T-helper 2 cell treated with Interferon-gamma antibody and Interleukin-4, amounts not matched to agents 100 ng/mL and 5 ng/mL, for 36 hours (primary cell): Measurements from ENCODE around the gene ZBTB47. TPM values are rescaled to one million over a fixed set of nuclear protein-coding genes. Genes with fewer than 3 reads are reported as not detected.

Source experiments
- intact Hi-C: fragments of 100-400 bp; cut with micrococcal nuclease; formaldehyde crosslinking; loops from one replicate; pipeline ENCODE4 v1.15.1; 2023
- total RNA-seq: library from RNA; stranded (reverse); gene quantifications from 2 replicates; pipeline ENCODE4 v1.2.3, GENCODE V29; 2022

Gene ZBTB47
- 0.11 and 0.32 TPM in 2 replicates for total RNA-seq

- intact Hi-C loops, result loop anchor here (10.0 kb wide), 1 partner anchor 151 kb away; the partner anchor contains the start of genes ACKR2 and HIGD1A
These were observed at the start of gene ZBTB47 for GRCh38 chr3:42653560-42654330. Gene ZBTB47, plus strand, starts transcription at chr3:42653697. Its CDS starts 4,659 bp downstream, at chr3:42658356.

GRCh38 chr3:42605546-42606173 is 47.8 kb upstream of the ZBTB47 start:
- intact Hi-C loops, result no loop called here

DNA sequence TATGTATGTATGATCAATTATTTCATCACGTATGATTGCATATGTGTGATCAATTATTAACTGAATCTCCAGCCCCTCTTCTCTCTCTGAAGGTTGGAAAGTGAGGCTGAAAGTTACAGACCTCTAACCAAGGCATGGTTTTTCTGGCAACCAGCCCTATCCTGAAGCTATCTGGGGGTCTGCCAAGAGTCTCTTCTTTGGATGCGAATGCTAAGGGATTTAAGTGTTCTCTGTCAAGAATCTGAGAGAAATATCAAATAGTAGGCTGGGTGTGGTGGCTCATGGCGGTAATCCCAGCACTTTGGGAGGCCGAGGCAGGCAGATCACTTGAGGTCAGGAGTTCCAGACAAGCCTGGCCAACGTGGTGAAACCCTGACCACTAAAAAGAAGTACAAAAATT is 44.9 kb upstream of the ZBTB47 start:
- intact Hi-C loops, result no loop called here

- intact Hi-C loops, result no loop called here
These were observed 42.5 kb upstream of the ZBTB47 start for GRCh38 chr3:42610976-42611375.

GRCh38 chr3:42612217-42612616 is 41.3 kb upstream of the ZBTB47 start:
- intact Hi-C loops, result no loop called here

GRCh38 chr3:42612928-42613327 is 40.6 kb upstream of the ZBTB47 start:
- intact Hi-C loops, result no loop called here

DNA sequence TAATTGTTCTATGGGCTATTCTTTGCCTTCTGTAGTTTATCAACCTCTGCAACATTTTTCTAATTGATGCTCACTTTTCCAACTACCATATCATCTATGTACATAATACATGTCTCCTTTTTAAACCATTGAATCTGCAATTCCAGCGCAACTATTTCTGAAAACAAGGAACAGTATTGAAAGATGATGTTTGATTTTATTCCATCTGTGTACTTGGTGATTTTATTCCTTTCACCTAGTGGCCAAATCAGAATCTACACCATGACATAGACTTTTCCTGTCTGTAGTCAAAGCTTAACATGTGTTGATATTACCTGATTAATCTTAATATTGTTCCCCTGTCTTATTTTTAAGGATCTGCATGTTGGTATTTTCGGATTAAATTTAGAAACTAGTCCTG is 40.0 kb upstream of the ZBTB47 start:
- intact Hi-C loops, result no loop called here

- intact Hi-C loops, result no loop called here
These were observed 21.9 kb upstream of the ZBTB47 start for GRCh38 chr3:42631620-42632019.

- intact Hi-C loops, result no loop called here
These were observed 21.4 kb upstream of the ZBTB47 start for GRCh38 chr3:42632146-42632545.

DNA sequence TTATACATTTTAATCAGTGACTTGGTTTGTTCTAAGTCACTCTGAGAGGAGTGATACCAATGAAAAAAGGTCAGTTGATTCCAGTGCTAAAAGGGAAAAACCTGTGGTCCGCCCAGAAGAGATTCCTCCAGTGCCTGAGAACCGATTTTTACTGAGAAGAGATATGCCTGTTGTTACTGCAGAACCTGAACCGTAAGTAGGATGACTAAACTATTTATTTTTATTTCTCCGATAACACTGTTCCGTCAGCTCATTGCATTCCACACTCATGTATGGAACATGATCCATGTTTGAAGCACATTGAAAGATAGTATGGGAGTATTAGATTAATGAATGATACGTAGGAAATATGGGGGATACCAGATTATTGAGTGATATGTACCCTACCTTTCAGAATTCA is 20.0 kb upstream of the ZBTB47 start:
- intact Hi-C loops, result no loop called here

DNA sequence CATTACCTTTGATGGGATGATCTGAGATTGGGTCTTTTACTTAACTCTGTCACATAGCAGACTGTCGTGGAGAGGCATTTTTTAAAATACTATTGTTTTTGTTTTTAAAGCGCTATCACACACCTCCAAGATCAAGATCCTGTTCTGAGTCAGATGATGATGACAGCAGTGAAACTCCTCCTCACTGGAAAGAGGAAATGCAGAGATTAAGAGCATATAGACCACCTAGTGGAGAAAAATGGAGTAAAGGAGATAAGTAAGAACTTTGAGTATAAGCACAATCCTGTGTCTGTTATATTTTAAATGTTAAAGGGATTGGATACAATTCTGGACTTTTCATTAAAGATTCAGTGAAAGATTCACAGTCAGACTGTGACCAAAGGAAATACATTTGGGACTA is 18.4 kb upstream of the ZBTB47 start:
- intact Hi-C loops, result loop anchor here (5.0 kb wide), 1 partner anchor 673 kb away; the partner anchor contains the start of gene ULK4

DNA sequence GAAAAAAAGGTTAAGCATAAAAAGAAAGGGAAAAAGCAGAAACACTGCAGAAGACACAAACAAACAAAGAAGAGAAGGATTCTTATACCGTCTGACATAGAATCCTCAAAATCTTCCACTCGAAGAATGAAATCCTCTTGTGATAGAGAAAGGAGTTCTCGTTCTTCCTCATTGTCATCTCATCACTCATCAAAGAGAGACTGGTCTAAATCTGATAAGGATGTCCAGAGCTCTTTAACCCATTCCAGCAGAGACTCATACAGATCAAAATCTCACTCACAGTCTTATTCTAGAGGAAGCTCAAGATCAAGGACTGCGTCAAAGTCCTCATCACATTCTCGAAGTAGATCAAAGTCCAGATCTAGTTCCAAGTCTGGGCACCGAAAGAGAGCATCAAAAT is 16.5 kb upstream of the ZBTB47 start:
- intact Hi-C loops, result loop anchor here (5.0 kb wide), 1 partner anchor 675 kb away; the partner anchor contains the start of gene ULK4

DNA sequence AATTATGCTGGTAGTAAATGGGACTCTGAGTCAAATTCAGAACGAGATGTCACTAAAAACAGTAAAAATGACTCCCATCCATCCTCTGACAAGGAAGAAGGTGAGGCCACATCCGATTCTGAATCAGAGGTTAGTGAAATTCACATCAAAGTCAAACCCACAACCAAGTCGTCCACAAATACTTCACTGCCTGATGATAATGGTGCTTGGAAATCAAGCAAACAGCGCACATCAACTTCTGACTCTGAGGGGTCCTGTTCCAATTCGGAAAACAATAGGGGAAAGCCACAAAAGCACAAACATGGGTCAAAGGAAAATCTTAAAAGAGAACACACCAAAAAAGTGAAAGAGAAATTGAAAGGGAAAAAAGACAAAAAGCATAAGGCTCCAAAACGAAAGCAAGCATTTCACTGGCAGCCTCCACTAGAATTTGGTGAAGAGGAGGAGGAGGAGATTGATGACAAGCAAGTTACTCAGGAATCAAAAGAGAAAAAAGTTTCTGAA is 15.1 kb upstream of the ZBTB47 start:
- intact Hi-C loops, result loop anchor here (1.0 to 5.0 kb wide), 8 partner anchors 38 to 676 kb away; partner anchors contain the start of genes CCDC13, NKTR, SS18L2 and ULK4

DNA sequence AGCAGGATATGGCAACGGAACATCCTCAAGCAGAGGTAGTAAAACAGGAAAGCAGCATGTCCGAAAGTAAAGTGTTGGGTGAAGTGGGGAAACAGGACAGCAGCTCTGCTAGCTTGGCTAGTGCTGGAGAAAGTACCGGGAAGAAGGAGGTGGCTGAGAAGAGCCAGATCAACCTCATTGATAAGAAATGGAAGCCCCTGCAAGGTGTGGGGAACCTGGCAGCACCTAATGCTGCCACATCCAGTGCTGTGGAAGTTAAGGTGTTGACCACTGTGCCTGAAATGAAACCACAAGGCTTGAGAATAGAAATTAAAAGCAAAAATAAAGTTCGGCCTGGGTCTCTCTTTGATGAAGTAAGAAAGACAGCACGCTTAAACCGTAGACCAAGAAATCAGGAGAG is 14.3 kb upstream of the ZBTB47 start:
- intact Hi-C loops, result loop anchor here (2.0 to 5.0 kb wide), 3 partner anchors 106 to 677 kb away; partner anchors contain the start of gene ULK4

DNA sequence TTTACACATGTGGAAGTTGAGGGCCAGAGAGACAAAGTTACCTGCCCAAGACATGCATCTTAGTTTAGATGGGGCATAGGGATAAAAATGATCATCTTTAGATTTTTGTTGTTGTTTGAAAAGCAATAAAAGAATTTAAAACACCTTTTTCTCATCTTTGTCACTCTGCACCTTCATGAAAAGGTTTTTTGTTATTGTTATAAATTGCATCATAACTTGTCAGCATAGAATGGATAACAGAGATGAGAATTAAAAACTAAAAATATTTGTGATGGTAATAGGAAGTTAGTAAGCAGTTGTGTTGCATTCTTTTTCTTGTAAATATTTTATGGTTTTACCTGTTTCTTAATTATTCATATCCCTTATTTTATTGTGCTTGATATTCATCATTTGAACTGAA is 13.4 kb upstream of the ZBTB47 start:
- intact Hi-C loops, result no loop called here

- intact Hi-C loops, result no loop called here
These were observed 12.6 kb upstream of the ZBTB47 start for GRCh38 chr3:42640771-42641370.

GRCh38 chr3:42647821-42648459 is 5.6 kb upstream of the ZBTB47 start:
- intact Hi-C loops, result no loop called here

DNA sequence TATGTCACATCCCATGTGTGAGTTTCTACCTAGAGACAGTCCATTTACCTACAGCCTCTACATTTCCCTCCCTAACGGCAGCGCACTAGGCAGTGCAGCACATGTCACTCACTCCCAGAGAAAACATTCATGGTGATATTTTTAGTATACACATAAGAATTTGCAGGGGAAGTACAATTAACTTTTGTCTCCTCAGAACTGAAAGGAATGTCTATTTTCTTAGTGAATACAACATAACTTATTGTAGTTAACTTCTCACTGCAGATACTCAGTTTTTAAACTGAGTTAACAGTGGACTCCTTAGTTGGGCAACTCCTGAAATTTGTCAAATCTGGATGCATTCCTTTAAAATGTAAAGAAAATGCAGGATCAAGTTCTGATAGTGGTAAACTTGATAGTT is 4.5 kb upstream of the ZBTB47 start:
- intact Hi-C loops, result no loop called here

DNA sequence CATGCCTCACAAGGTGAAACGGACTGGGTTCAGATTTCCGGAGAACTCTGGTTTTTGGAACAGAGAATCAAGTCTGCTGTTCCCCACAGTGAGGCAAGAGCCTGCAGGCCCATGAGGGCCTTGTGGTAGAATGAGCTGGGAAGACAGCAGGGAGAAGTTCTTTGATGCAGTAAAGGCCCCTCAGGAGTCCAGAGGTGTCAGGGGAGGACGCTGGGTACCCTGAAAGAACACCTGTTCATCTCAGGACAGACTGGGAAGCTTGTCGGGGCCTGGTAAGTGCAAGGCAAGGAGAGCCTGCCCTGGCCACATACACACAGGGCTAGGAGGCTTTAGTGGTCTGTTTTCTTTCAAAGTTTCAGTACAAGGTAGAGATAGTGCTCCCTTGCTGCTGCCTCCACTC is 3.7 kb upstream of the ZBTB47 start:
- intact Hi-C loops, result loop anchor here (10.0 kb wide), 1 partner anchor 155 kb away; the partner anchor contains the start of genes ACKR2 and HIGD1A

DNA sequence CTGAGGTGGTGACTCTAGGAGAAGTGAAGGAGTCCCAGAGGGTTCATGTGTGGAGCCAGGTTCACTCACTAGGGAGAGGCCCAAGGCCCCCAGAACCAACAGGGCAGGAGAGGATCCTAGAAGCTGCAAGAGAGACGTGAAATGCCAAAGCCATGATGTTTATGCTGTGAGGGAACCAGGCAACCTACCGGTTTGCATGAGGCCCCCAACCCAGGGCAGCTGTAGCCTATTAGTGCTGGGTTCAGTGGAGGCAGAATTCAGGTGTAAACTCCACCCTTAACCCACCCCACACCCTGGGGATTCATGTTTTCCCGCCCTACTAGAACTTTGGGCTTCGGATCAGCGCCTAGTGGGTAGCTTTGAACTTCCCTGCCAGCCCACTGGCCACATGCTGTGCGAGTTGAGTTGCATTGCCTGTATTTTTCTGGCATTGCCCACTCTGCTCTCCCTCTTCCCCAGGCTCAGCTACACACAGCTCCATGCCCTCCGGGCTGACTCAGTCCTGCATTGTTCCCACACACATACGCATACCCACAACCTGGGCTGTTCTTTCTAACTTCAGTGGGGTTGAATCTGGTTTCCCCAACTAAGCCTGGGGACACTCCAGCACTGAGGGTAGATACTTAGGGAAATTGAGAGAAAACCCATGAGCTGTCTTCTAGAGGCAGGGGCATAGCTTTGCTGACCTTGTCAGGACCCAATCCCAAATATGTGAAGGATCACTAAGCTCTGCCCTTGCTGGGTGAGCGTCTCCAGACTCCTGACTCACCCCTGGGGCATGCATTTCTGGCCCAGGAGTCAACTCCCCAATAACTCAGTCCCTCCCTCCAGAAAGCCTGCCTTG is 2.0 kb upstream of the ZBTB47 start:
- intact Hi-C loops, result loop anchor here (10.0 kb wide), 1 partner anchor 153 kb away; the partner anchor contains the start of genes ACKR2 and HIGD1A
